ENCODE data around the gene TNFAIP8L3. TPM values are rescaled to one million over a fixed set of nuclear protein-coding genes. Genes with fewer than 3 reads are reported as not detected.
"Not testable (repeated sequence)": the region's sequence is repeated elsewhere in the genome, so short reads cannot be mapped to it uniquely, and the experiment has no call there.

TNFAIP8L3 gene
- total RNA-seq, 4 donors from 2014 or later, result 3.2 to 5.8 (median 4.0) TPM

DNA sequence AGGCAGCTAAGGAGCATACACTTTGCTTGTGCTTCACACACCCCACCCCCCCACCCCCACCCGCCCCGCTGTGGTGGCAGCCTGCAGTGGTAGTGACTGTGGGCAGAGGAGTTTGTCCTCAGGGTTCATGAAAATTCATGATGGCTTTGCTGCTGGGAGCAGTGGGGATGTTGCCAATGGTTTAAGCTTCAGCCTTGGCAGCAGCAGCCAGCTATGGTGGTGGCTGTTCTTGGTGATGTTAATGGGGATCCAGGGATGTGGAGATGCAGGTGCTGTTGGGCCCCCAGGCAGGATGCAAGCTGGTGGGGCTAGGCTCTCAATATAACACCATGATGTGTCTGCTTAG is 55.8 kb downstream of the TNFAIP8L3 start:
- Histone ChIP-seq H3K4me3 (no peak overlapping the region), H3K27ac (no peak overlapping the region), H3K4me1 (no peaks in the 10 kb centered on the region), H3K9me3 (no peaks in the 10 kb centered on the region), H3K36me3 (no peaks in the 10 kb centered on the region), H3K27me3 (no peaks in the 10 kb centered on the region)
- no peak for DNase-seq
- TF ChIP-seq, protein P1, sequence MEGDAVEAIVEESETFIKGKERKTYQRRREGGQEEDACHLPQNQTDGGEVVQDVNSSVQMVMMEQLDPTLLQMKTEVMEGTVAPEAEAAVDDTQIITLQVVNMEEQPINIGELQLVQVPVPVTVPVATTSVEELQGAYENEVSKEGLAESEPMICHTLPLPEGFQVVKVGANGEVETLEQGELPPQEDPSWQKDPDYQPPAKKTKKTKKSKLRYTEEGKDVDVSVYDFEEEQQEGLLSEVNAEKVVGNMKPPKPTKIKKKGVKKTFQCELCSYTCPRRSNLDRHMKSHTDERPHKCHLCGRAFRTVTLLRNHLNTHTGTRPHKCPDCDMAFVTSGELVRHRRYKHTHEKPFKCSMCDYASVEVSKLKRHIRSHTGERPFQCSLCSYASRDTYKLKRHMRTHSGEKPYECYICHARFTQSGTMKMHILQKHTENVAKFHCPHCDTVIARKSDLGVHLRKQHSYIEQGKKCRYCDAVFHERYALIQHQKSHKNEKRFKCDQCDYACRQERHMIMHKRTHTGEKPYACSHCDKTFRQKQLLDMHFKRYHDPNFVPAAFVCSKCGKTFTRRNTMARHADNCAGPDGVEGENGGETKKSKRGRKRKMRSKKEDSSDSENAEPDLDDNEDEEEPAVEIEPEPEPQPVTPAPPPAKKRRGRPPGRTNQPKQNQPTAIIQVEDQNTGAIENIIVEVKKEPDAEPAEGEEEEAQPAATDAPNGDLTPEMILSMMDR (IDR thresholded peaks at IDR 0.05), result no peak
- TF ChIP-seq POLR2A (IDR thresholded peaks at IDR 0.05), result no peak

DNA sequence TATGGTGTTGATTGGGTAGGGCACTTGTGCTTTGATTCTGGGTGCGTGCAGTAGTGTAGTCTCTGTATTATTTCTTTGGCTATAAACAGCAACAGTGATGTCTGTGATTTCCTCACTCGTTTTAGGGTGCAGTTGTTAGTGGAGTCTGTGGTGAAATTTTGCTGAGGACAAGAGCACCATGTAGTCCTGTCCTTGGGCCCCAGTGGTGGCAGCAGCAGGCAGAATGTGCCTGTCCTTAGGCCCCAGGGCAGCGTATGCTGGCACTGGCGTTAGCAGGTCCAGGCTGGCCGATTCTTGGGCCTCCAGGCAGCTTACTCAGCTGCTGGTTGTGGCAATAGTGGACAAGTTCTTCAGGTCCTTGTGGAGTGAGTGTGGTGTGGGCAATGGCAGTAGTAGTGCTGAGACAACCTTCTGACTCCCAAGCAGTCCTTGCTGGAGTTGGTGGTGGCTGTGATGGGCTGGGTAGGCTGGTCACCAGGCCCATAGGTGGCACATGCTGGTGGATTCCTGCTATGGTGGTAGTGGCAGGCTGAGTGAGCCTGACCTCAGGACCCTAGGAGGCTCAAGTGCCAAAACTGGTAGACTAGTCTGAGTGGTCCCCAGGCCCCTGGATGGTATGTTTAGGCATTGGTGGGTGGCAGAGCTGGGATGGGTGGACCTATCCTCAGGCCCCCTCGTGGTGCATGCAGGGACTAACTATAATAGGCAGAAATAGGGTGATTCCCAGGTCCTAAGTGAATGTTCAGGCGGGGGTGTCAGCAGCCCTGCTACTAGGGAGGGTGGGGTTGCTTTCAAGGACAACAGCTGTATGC is 56.3 kb downstream of the TNFAIP8L3 start:
- no peak for TF ChIP-seq POLR2A (IDR thresholded peaks at IDR 0.05)
- TF ChIP-seq, protein P1 (IDR thresholded peaks at IDR 0.05), result no peak
- Histone ChIP-seq H3K27me3 (no peaks in the 10 kb centered on the region), H3K4me3 (no peak overlapping the region), H3K9me3 (no peaks in the 10 kb centered on the region), H3K36me3 (no peaks in the 10 kb centered on the region), H3K27ac (no peak overlapping the region), H3K4me1 (no peaks in the 10 kb centered on the region)
- DNase-seq, result no peak

DNA sequence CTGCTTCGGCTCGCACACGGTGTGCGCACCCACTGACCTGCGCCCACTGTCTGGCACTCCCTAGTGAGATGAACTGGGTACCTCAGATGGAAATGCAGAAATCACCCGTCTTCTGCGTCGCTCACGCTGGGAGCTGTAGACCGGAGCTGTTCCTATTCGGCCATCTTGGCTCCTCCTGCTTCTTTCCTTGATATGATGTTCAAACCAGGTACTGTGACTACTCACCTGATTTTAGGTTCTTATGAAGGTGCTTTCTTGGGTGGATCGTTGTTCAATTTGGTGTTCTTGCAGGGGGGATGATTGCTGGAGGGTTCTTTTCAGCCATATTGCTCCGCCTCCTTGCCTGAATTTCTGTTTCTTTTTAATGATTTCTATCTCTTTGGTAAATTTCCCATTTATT is 57.2 kb downstream of the TNFAIP8L3 start:
- H3K4me1 ChIP-seq, H3K36me3 ChIP-seq, H3K9me3 ChIP-seq, H3K27me3 ChIP-seq, DNase-seq, H3K27ac ChIP-seq: not testable (repeated sequence)
- peak overlapping the region in 1 of 4 donors; percentile 14 for H3K4me3 ChIP-seq

DNA sequence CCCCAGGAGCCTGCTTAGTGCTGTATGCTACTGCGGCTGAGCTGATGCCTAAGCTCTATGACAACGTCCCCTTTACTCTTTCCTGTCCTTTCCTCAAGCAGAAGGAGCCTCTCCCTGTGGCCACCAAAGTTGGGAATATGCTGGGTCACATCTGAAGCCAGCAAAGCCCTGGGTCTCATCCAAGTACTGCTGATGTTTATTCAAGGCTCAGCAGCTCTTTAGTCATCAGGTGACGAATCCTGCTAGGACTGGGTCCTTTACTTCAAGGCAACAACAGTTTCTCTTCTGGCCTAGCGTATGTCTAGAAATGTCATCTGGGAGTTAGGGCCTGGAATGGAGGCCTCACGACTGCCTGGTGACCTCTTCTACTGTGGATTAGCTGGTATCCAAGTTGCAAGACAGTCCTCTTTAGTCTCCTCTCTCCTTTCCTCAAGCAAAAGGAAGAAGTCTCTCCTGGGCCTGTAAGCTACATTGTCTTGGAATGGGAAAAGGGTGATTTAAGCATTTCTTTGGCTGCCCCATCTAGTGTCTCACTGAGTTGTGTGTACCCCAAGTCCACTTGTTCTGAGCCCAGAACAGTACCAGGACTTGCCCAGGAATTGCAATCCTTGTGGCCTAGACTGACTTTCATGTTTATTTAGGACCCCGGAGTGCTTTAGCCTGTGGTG is 63.9 kb downstream of the TNFAIP8L3 start:
- no peaks in the 10 kb centered on the region for H3K27me3 ChIP-seq
- DNase-seq, result no peak
- no peak overlapping the region for H3K4me3 ChIP-seq
- no peaks in the 10 kb centered on the region for H3K36me3 ChIP-seq
- H3K4me1 ChIP-seq, result no peaks in the 10 kb centered on the region
- TF ChIP-seq, protein P1 (IDR thresholded peaks at IDR 0.05), result no peak
- no peak for TF ChIP-seq POLR2A (IDR thresholded peaks at IDR 0.05)
- H3K27ac ChIP-seq, result peak overlapping the region in 2 of 4 donors; percentile 22 to 31
- no peaks in the 10 kb centered on the region for H3K9me3 ChIP-seq

DNA sequence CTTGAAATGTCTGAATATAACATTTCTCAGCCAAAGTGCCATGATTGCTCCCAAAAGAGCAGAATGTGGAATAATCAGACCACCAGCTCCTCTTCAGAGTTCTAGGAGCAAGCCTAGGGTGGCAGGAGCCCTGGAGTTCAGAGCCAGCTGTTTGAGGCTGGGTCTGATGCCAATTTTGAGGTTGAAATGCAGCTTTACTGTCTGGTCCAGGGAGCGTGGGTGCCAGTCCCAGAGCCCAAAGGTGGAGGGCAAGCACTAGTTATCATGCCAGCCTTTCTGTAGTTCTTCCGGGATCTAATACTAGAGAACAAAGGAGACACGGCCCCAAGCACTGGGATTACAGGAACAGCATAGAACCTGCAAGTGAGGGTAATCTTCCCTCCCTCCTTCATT is 69.3 kb downstream of the TNFAIP8L3 start:
- no peak for DNase-seq
- Histone ChIP-seq H3K36me3 (no peaks in the 10 kb centered on the region), H3K9me3 (no peaks in the 10 kb centered on the region), H3K27ac (no peak overlapping the region), H3K4me1 (no peaks in the 10 kb centered on the region), H3K4me3 (no peak overlapping the region), H3K27me3 (no peaks in the 10 kb centered on the region)
- TF ChIP-seq POLR2A (IDR thresholded peaks at IDR 0.05), result no peak
- TF ChIP-seq, protein P1 (IDR thresholded peaks at IDR 0.05), result no peak

DNA sequence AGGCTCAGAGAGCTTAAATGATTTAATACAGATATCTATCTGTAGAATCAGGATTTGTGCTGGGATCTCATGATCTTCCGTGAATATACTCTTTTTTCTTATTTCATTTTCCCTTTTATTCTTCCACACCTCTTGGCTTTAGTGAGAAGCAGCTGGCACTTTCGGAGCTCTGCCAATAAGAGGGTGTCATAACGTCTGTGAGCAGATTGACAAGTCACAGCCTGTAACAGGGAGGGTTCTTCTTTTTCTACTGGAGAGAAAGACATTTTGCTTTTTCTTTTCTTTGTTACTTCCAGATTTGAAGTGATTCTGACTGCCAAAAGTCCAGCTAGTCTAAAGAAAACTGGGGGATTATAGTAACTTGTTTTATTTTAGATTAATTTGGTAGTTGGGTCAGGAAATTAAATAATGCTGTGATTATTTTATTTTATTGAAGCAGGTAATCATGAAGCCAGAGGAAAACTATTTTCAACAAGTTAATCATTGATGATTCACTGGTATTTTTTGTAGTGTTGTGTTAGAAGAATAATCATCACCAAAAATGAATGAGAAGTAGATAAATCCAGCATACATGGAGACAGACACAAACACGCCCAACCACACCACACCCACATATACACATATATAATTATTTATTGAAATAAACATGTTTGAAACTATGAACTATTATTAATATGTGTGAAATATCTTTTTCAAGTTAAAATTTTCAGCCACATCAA is 69.8 kb downstream of the TNFAIP8L3 start:
- Histone ChIP-seq H3K36me3 (no peaks in the 10 kb centered on the region), H3K9me3 (no peaks in the 10 kb centered on the region), H3K4me3 (no peak overlapping the region), H3K27me3 (no peaks in the 10 kb centered on the region), H3K27ac (no peak overlapping the region), H3K4me1 (no peaks in the 10 kb centered on the region)
- DNase-seq, result no peak
- no peak for TF ChIP-seq POLR2A (IDR thresholded peaks at IDR 0.05)
- TF ChIP-seq, protein P1 (IDR thresholded peaks at IDR 0.05), result no peak

Data from Peyer's patch (tissue), 4 donors.